Left kidney (tissue), 2 donors: Measurements from ENCODE around the gene ACAA2. TPM values are rescaled to one million over a fixed set of nuclear protein-coding genes. Genes with fewer than 3 reads are reported as not detected.
"Not testable (repeated sequence)": the region's sequence is repeated elsewhere in the genome, so short reads cannot be mapped to it uniquely, and the experiment has no call there.

Experiments used
- DNase-seq: peaks from one replicate; pipeline ENCODE4 v3.0.0-alpha.2; 2013
- polyA plus RNA-seq: library from polyadenylated mRNA; unstranded; fragments of 120-200 nt; gene quantifications from one replicate; pipeline ENCODE4 v1.2.1, GENCODE V29; 2013; ENCODE audit not compliant: insufficient read length

Gene ACAA2
- polyA plus RNA-seq, 1 donor = 270 TPM

DNA sequence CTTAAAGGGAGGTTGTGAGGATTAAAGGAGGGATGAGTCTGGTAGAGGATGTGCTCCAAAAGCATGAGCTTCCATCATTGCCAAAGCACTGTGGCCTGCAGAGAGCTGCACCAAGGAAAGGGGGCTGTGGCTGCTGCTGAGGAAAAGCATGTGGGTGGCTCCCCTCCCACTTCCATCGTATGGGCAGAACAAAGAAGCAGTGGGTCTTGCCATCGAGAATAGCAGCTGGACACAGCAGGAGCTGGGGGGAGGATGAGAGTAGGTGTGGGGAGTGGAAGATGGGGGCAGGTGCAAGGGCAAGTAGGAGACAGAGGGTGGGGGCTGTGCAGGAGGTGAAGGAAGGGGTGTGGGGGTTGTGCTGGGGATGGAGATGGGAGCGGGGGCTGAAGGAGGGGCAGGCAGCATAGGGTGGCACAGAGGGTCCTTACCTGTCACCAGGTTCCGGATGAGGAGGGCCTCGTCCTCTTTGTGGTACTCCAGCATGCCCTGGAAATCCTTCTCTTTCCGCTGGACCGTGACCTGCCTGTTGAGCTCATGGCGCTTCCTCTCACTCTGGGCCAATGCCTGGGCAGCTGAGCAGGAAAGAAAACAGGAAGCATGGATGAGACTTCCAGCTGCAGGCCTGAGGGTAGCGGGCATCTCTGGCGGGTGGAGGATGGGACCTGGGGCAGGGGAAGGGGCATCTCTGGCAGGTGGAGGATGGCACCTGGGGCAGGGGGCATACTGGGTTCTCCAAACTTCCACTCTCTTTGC lies 33.6 kb upstream of the ACAA2 start:
- DNase-seq = no peak

- DNase-seq = no peak
Observed at GRCh38 chr18:49846361-49846662, 33.0 kb upstream of the ACAA2 start.

GRCh38 chr18:49845629-49846360 lies 32.5 kb upstream of the ACAA2 start:
- no peak for DNase-seq

DNA sequence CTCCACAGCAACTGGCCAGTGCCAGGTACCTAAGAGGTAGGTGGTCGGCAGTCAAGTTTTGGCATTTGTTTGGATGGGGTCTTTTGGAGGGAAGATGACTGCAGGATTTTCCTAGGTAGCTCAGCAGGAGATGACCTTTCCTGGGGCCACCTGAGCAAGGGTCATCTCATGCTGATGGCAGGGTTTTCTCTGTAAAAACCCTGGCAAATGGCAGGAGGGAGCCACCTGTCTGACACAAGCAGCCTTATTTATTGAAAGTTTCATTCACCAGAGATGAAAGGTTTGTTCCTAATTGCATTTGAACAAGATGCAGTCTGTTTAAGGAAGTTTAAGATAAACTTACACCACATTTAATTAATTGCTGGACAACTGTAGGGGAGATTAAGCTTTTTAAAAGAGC lies 31.6 kb upstream of the ACAA2 start:
- DNase-seq = no peak

- DNase-seq = no peak
Observed at GRCh38 chr18:49843778-49844625, 30.7 kb upstream of the ACAA2 start.

DNA sequence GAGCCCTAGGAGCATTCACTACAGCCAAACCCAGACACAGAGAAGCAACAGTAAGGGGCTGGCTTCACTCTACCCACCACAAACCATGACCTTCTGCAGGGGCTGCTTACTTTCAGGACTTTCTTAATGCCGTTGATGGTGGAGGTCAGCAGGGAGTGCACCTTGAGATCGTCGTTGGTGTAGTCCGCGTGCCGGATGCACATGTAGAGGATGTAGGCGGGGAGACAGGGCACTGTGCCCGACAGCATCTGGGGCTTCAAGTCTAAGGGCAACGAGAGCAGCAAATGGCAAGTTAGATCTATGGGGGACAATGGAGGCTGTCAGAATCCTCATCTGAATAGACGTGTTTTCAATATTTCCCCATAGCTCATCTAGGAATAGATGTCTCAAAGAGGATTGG lies 29.8 kb upstream of the ACAA2 start:
- no peak for DNase-seq

- no peak for DNase-seq
Observed at GRCh38 chr18:49842656-49843055, 29.3 kb upstream of the ACAA2 start.

- DNase-seq = no peak
Observed at GRCh38 chr18:49841236-49842217, 28.2 kb upstream of the ACAA2 start.

DNA sequence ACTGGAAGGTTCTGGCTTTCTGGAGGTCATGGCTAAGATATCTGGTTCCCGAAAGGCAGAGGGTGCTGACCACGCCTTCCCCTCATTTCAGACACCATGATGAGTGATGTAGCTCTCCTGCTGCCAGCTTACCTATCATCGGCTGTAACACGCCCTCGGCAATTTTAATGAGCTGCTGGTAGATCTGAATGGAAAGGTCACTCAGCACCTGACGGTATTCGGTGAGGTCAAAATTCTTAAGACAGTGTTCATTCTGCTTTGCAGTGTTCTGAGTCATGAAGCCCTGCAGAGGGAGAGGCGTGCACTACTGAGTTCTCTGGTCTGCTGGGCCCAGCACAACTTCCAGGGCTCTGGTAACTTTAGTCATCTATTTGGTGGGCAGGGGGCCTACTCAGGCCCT lies 25.7 kb upstream of the ACAA2 start:
- DNase-seq = no peak

GRCh38 chr18:49838381-49838780 lies 25.0 kb upstream of the ACAA2 start:
- DNase-seq = no peak

DNA sequence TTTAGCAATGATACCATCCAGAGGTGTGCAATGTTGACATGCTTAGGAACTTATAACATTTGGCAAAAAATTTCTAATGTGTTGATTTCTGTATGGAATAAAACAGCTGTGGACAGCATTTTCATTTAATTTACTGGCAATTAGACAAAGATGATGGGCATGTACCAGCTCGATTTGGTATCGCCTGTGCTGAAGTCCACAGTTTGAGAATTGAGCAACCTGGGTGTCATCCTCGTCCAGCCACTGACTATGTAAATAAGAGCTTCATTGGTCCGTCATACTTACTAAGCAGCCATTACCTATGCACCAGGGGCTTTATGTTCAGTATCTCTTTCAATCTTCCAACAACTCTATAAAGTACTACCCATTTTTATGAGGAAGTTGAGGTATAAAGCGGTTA lies 24.6 kb upstream of the ACAA2 start:
- no peak for DNase-seq

DNA sequence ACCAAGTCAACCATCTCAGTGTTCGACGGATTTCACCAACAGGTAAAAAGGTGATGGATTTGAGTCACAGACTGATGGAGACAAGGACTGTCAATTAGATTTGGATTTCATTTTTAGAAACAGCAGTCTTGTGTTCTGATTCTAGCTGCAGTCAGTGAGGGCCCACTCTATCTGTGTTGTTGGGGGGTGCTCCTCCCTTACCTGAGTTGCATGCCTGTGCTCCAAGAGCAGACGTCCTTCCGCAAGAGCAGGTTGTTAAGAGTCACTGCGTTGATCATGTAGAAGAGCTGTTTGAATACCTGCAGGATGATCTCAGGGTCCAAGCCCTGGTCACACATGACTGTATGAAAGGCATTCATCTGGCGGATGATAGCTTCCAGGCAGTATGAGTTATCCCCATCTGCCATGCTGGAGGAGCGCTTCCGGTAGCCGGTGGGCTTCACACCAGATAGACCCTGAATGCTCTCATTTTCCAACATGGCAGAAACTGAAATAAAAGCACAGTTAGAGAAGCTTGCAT lies 24.0 kb upstream of the ACAA2 start:
- not testable (repeated sequence) for DNase-seq

GRCh38 chr18:49835405-49835804 lies 22.1 kb upstream of the ACAA2 start:
- DNase-seq = no peak

DNA sequence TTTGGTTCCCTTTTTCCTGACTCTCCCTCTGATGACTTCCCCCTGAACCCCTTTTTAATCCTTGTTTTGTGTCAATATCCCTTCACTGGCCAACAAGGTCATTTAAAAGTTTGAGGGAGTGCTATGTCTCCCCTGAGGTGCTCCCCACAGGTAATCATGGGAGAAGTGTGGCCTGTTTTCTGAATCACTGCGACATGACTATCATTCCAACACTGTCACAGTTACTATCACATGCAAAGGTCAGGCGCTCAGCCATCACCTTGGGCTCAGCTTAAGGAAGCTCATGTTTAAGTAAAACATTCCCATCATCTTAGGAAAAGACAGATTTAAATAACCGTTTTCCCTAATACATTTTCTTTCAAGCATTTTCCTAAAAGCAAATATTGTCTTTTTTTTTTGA lies 20.9 kb upstream of the ACAA2 start:
- no peak for DNase-seq

DNA sequence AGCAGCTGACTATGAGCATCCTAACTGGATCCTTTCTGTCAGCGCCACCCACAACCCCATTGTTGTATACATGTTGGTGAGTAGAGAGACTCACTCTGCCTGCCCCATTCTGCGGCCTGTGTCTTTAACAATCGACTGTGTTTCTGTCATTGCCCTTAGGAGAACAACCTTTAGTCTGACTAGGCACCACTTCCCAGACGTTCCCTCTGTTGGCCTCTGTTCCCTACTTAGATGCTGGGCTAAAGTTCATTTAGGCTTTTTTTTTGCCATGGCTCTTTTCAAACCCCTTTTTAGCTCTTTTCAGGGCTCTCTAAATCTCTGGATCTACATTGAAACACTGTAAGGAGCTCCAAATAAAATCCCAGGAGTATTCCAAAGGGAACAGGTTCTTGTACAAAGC lies 20.5 kb upstream of the ACAA2 start:
- no peak for DNase-seq

- no peak for DNase-seq
Observed at GRCh38 chr18:49832221-49832647, 18.9 kb upstream of the ACAA2 start.

DNA sequence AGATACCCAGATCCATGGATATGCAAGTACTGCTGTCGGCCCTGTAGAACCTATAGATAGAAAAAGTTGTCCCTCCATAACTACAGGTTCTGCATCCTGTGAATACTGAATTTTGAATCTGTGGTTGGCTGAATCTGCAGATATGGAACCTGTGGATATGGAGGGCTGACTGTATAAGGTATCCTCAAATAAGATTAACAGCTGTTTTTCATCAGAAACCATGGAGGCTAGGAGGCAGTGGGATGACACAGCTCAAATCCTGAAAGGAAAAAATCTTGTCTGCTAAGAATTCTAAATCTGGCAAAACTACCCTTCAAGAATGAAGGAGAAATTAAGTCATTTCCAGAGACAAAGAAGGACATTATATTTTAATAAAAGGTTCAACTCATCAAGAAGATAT lies 14.7 kb upstream of the ACAA2 start:
- no peak for DNase-seq

GRCh38 chr18:49819823-49820671 lies 6.7 kb upstream of the ACAA2 start:
- no peak for DNase-seq

DNA sequence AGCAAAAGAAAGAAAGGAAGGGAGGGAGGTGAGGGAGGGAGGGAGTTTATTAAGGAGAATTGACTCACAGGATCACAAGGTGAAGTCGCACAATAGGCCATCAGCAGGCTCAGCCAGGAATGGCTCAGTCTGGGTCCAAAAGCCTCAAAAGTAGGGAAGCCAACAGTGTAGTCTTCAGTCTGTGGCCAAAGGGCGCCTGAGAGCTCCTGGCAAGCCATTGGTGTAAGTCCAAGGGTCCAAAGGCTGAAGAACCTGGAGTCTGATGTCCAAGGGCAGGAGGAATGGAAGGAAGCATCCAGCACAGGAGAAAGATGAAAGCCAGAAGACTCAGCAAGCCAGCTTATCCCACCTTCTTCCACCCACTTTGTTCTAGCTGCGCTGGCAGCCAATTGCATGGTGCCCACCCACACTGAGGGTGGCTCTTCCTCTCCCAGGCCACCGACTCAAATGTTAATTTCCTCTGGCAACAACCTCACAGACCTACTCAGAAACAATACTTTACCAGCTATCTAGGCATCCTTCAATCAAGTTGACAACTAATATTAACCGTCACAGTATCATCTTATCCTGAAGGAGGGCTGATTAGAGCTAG lies 5.8 kb upstream of the ACAA2 start:
- DNase-seq = no peak

GRCh38 chr18:49817947-49818346 lies 4.6 kb upstream of the ACAA2 start:
- DNase-seq = no peak
